IMR-90 (cell line): ENCODE results near the gene ZNF430. TPM values are rescaled to one million over a fixed set of nuclear protein-coding genes. Genes with fewer than 3 reads are reported as not detected.

Experiments
- ATAC-seq: fragments of 200-7000 bp; cut with Tn5 transposase; 2 replicates; pipeline ENCODE4 v1.9.1; 2020; ENCODE audit warnings: low read depth, mild to moderate bottlenecking, moderate library complexity
- BruUV-seq: library from RNA; stranded (reverse); fragments of 400-500 nt; replicated peaks from 2 replicates; lab custom pipeline; 2021; lab: Mats Ljungman, UMichigan
- CTCF ChIA-PET: fragments of 300-600 bp; formaldehyde crosslinking; extraction: SDS; loops from one replicate; lab custom pipeline; 2021; ENCODE audit warnings: antibody characterized with exemption; lab: Yijun Ruan, JAX
- POLR2A ChIA-PET: fragments of 300-600 bp; sonication (Branson Sonifier 250); formaldehyde crosslinking; loops from one replicate; lab custom pipeline; 2022; ENCODE audit warnings: antibody characterized with exemption; ENCODE audit not compliant: unreplicated experiment; lab: Charles Lee
- DNase-seq: peaks from one replicate; pipeline ENCODE4 v3.0.0; 2013
- H2AFZ ChIP-seq: replicated peaks from 2 replicates; pipeline ENCODE3; 2013; ENCODE audit warnings: low read length, mild to moderate bottlenecking; ENCODE audit not compliant: poor library complexity
- H2AK5ac ChIP-seq: 2 replicates; pipeline ENCODE4 v1.6.1; 2013; ENCODE audit warnings: low read depth, low read length, inconsistent platforms
- H2AK9ac ChIP-seq: replicated peaks from 2 replicates; pipeline ENCODE3; 2013; ENCODE audit warnings: mild to moderate bottlenecking, low read depth, low read length, moderate library complexity; ENCODE audit not compliant: poor library complexity
- H2BK120ac ChIP-seq: 2 replicates; pipeline ENCODE4 v1.6.1; 2013; ENCODE audit warnings: low read depth, low read length, inconsistent platforms
- H2BK15ac ChIP-seq: 3 replicates; pipeline ENCODE4 v1.6.1; 2013; ENCODE audit warnings: low read depth, low read length, inconsistent platforms
- H2BK20ac ChIP-seq: 2 replicates; pipeline ENCODE4 v1.6.1; 2013; ENCODE audit warnings: low read depth, mild to moderate bottlenecking, inconsistent platforms, low read length, moderate library complexity
- H2BK5ac ChIP-seq: 2 replicates; pipeline ENCODE4 v1.6.1; 2013; ENCODE audit warnings: mild to moderate bottlenecking, low read depth, low read length, inconsistent platforms; ENCODE audit not compliant: poor library complexity, severe bottlenecking
- H3K14ac ChIP-seq: replicated peaks from 2 replicates; pipeline ENCODE4 v1.6.1; 2013; ENCODE audit warnings: low read depth, low read length, inconsistent platforms
- H3K18ac ChIP-seq: 2 replicates; pipeline ENCODE4 v1.6.1; 2013; ENCODE audit warnings: low read depth, low read length, control low read depth
- H3K23ac ChIP-seq: 2 replicates; pipeline ENCODE4 v1.6.1; 2013; ENCODE audit warnings: low read depth, low read length, inconsistent platforms
- H3K27ac ChIP-seq: 2 replicates; pipeline ENCODE4 v1.5.1; 2013; ENCODE audit warnings: mild to moderate bottlenecking, control low read depth, low read length; ENCODE audit not compliant: insufficient read depth
- H3K27me3 ChIP-seq: 2 replicates; pipeline ENCODE4 v1.6.1; 2013; ENCODE audit warnings: low read length; ENCODE audit not compliant: control insufficient read depth, insufficient read depth
- H3K36me3 ChIP-seq: 2 replicates; pipeline ENCODE4 v1.6.1; 2013; ENCODE audit warnings: low read length, mixed read lengths; ENCODE audit not compliant: control insufficient read depth, insufficient read depth
- H3K4ac ChIP-seq: 2 replicates; pipeline ENCODE4 v1.6.1; 2013; ENCODE audit warnings: low read depth, low read length, inconsistent platforms
- H3K4me1 ChIP-seq: 2 replicates; pipeline ENCODE4 v1.6.1; 2013; ENCODE audit warnings: low read length, mixed read lengths; ENCODE audit not compliant: control insufficient read depth, insufficient read depth
- H3K4me2 ChIP-seq: 2 replicates; pipeline ENCODE4 v1.6.1; 2013; ENCODE audit warnings: low read depth, mild to moderate bottlenecking, control low read depth, low read length, moderate library complexity
- H3K4me3 ChIP-seq: 2 replicates; pipeline ENCODE4 v1.5.1; 2013; ENCODE audit warnings: low read depth, mild to moderate bottlenecking, control low read depth, low read length, moderate library complexity; ENCODE audit not compliant: insufficient read depth
- H3K56ac ChIP-seq: 2 replicates; pipeline ENCODE4 v1.6.1; 2013; ENCODE audit warnings: low read length, inconsistent platforms; ENCODE audit not compliant: insufficient read depth; ENCODE audit errors: extremely low read depth
- H3K79me1 ChIP-seq, 2 experiments: 2 replicates each; pipeline ENCODE4 v1.6.1; 2013; ENCODE audit warnings: low read length in 2 of 2, inconsistent platforms in 1 of 2, low read depth in 1 of 2
- H3K9ac ChIP-seq: 2 replicates; pipeline ENCODE4 v1.6.1; 2013; ENCODE audit warnings: low read depth, low read length, control low read depth
- H3K9me1 ChIP-seq: 2 replicates; pipeline ENCODE4 v1.6.1; 2013; ENCODE audit warnings: low read length, inconsistent platforms; ENCODE audit not compliant: insufficient read depth
- H3K9me3 ChIP-seq: 2 replicates; pipeline ENCODE4 v1.6.1; 2013; ENCODE audit warnings: low read length; ENCODE audit not compliant: control insufficient read depth, insufficient read depth
- H4K20me1 ChIP-seq: 2 replicates; pipeline ENCODE4 v1.6.1; 2013; ENCODE audit warnings: low read length, inconsistent platforms; ENCODE audit not compliant: insufficient read depth
- H4K5ac ChIP-seq: 2 replicates; pipeline ENCODE4 v1.6.1; 2013; ENCODE audit warnings: mild to moderate bottlenecking, low read depth, low read length, control low read depth
- H4K8ac ChIP-seq, 2 experiments: 2 replicates each; pipeline ENCODE4 v1.6.1; 2013; ENCODE audit warnings: low read depth in 2 of 2, low read length in 2 of 2, control low read depth in 1 of 2, inconsistent platforms in 1 of 2
- H4K91ac ChIP-seq: 2 replicates; pipeline ENCODE4 v1.6.1; 2013; ENCODE audit warnings: low read depth, low read length, inconsistent platforms; ENCODE audit not compliant: insufficient read depth
- CEBPB ChIP-seq: IDR thresholded peaks from 2 replicates; pipeline ENCODE4 v1.6.1; 2012; ENCODE audit warnings: low read depth, low read length, improper control_type of control experiment
- CHD1 ChIP-seq: IDR thresholded peaks from 2 replicates; pipeline ENCODE4 v1.6.1; 2012; ENCODE audit warnings: low read depth, low read length, improper control_type of control experiment
- FOS ChIP-seq: fragments of 150-350 bp; IDR thresholded peaks from 2 replicates; pipeline ENCODE4 v1.6.1; 2016; ENCODE audit warnings: low read depth, low read length
- WGBS, 2 experiments: methylation state at CpG; one replicate each; pipeline versions ENCODE4 v1.1.5 to v1.1.7; 2013; ENCODE audit warnings: missing lambda C conversion rate in 2 of 2; ENCODE audit not compliant: insufficient read length in 1 of 2; ENCODE audit errors: extremely low coverage in 2 of 2; 5-methylcytosine and 5-hydroxymethylcytosine counted together
- dilution Hi-C: fragments of 300-500 bp; cut with HindIII; formaldehyde crosslinking; loops from one replicate; pipeline ENCODE4 v1.14.3; 2018; ENCODE audit warnings: low sequenced_read_pairs; ENCODE audit not compliant: unreplicated experiment
- in situ Hi-C: fragments of 300-500 bp; cut with MboI; formaldehyde crosslinking; loops from 3 replicates; pipeline ENCODE4 v1.14.3; 2019; ENCODE audit warnings: low sequenced_read_pairs, inconsistent platforms, mixed read lengths
- intact Hi-C: fragments of 100-400 bp; cut with micrococcal nuclease; formaldehyde crosslinking; loops from 2 replicates; pipeline ENCODE4 v1.10.0; 2022
- polyA plus RNA-seq, 3 experiments: library from polyadenylated mRNA; depleted of rRNA; stranded (reverse); fragments of >200 nt; gene quantifications; 2 replicates each; pipeline ENCODE4 v1.2.3, GENCODE V29; 2012; ENCODE audit warnings: low replicate concordance in 1 of 3
- total RNA-seq: library from RNA; depleted of rRNA; stranded (reverse); fragments of >200 nt; gene quantifications from 2 replicates; pipeline ENCODE4 v1.2.3, GENCODE V29; 2012

ZNF430 gene
- total and polyA plus RNA-seq, 2 of the 4 experiments (the other 2 are of a cell fraction), result 5.4 to 8.4 TPM

DNA sequence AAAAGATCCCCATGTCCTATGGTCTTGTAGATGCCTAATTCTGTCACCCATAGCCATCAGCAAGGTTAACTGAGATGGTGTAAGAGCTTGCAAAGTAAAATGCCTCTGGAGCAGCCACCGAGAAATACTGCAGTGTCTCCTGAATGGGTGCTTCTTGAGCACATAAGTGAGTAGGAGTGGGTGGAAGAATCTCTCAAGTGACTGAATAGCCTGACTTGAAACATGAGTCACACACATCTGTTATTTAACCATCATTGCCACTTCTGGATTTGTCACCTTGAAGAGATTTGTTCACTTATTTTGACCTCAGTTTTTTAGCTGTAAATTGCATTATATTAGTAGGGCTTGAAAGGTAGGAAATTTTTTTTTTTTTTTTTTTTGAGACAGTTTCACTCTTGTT is 63.9 kb downstream of the ZNF430 start:
- Histone ChIP-seq H3K36me3 (0 out of 2 replicates have a peak, but pooled peaks cover under 1% of the 10 kb centered on the region), H2AFZ (no peak overlapping the region), H3K27me3 (no peaks in the 10 kb centered on the region), H3K4ac (no peak overlapping the region), H4K5ac (no peak overlapping the region), H3K14ac (no peak overlapping the region; the same call in 1 of the 2 replicates), H2BK20ac (no peak overlapping the region), H4K91ac (no peak overlapping the region), H3K23ac (no peak overlapping the region), H3K4me3 (no peak overlapping the region), H3K4me2 (no peak overlapping the region), H3K56ac (no peak overlapping the region), H3K27ac (no peak overlapping the region), H2BK5ac (no peak overlapping the region), H2AK9ac (no peak overlapping the region), H4K8ac (no peak overlapping the region), H3K79me1 (peaks cover 18 to 22% of the 10 kb centered on the region in 2 experiments), H2BK15ac (no peak overlapping the region), H3K4me1 (peaks cover 6% of the 10 kb centered on the region), H3K9me1 (no peaks in the 10 kb centered on the region), H2BK120ac (no peak overlapping the region), H3K18ac (no peak overlapping the region), H3K9ac (no peak overlapping the region), H4K20me1 (no peaks in the 10 kb centered on the region), H3K9me3 (no peaks in the 10 kb centered on the region), H2AK5ac (no peak overlapping the region)
- intact Hi-C loops, result no loop called here
- CTCF ChIA-PET, result interaction anchor here (0.6 kb wide), 4 partner anchors 57 to 1419 kb away, joined by 3 to 4 read pairs (median 4); no protein-coding TSS in a partner anchor
- no peak for ATAC-seq
- TF ChIP-seq CHD1, result no peak
- no peak for TF ChIP-seq CEBPB
- TF ChIP-seq FOS, result 0 out of 2 replicates have a peak, but pooled peaks have one; percentile 28
- in situ Hi-C loops, result no loop called here
- TSS peak; percentile 19 for BruUV-seq
- DNase-seq, result peak; percentile 79
- WGBS, 2 experiments, result no CpG with 5 or more reads among the region's 1 CpG
- dilution Hi-C loops, result no loop called here
- POLR2A ChIA-PET, result no interaction called here
